ENCODE data around the gene GNG14. TPM values are rescaled to one million over a fixed set of nuclear protein-coding genes. Genes with fewer than 3 reads are reported as not detected.
A peak's percentile ranks its signal among the peaks of the same experiment; 100 is the strongest.

Gene GNG14
- total and polyA plus RNA-seq, 2 of the 13 experiments (the other 11 are each of a cell fraction or from before 2014, with no cell fraction given), result not detected

- H3K4me3 ChIP-seq (replicated peaks in 1 of 3; ENCODE audit: insufficient read depth in 1 of 3, low read depth in 2 of 3, low read length in 3 of 3), result no peak overlapping the region
- no peaks in the 10 kb centered on the region for H3K4me1 ChIP-seq (ENCODE audit: insufficient read depth, low read length)
- no peak overlapping the region for H3K9ac ChIP-seq (ENCODE audit: insufficient read depth, low read depth, low read length)
- H3K27me3 ChIP-seq (ENCODE audit: control insufficient read depth in 1 of 2, insufficient read depth in 2 of 2, low read length in 2 of 2), result no peaks in the 10 kb centered on the region
- 97% methylated on average over 8 of the region's 8 CpGs for WGBS (ENCODE audit: low lambda C conversion rate)
- TF ChIP-seq DPF2 (CRISPR knock-in tag; IDR thresholded peaks at IDR 0.05; ENCODE audit: borderline replicate concordance, low read depth) (no peak), ZSCAN22 (CRISPR knock-in tag; IDR thresholded peaks at IDR 0.05) (no peak)
- ATAC-seq (no peak), FAIRE-seq (no peak), DNase-seq (ENCODE audit: low spot score) (no peak)
- no peaks in the 10 kb centered on the region for H4K20me1 ChIP-seq (ENCODE audit: insufficient read depth, low read length)
- no peak overlapping the region for H3K27ac ChIP-seq (ENCODE audit: extremely low read length, insufficient read depth, low read length)
- no peak overlapping the region for H2AFZ ChIP-seq (ENCODE audit: low read length)
- intact Hi-C loops (cut with micrococcal nuclease; ENCODE audit: unreplicated experiment), result no loop called here
- no peak overlapping the region for H3K4me2 ChIP-seq (ENCODE audit: low read depth, low read length)
- ChIA-PET POLR2A (no interaction called here), CTCF (ENCODE audit: low intra/inter-chr PET ratio, low total read pairs) (no interaction called here)
- H3K9me3 ChIP-seq (ENCODE audit: low read length), result no peaks in the 10 kb centered on the region
- peaks cover 31 to 69% of the 10 kb centered on the region in 2 experiments for H3K36me3 ChIP-seq (replicated peaks in 1 of 2; ENCODE audit: control insufficient read depth in 1 of 2, insufficient read depth in 2 of 2, low read length in 2 of 2)
- in situ Hi-C loops (cut with HindIII; ENCODE audit: extremely low pct_ligation_motif_present, low pct_unique_long_range_greater_than_20kb), result no loop called here
- H3K79me2 ChIP-seq (ENCODE audit: insufficient read depth, low read length), result no peaks in the 10 kb centered on the region
- no TSS peak for BruUV-seq (replicated peaks)
Observed at GRCh38 chr19:12708641-12709040, 20.8 kb downstream of the GNG14 start.

- Histone ChIP-seq H2AFZ (ENCODE audit: low read length) (no peak overlapping the region), H3K27me3 (ENCODE audit: control insufficient read depth in 1 of 2, insufficient read depth in 2 of 2, low read length in 2 of 2) (no peaks in the 10 kb centered on the region), H3K4me2 (ENCODE audit: low read depth, low read length) (no peak overlapping the region), H3K9ac (ENCODE audit: insufficient read depth, low read depth, low read length) (no peak overlapping the region), H3K9me3 (ENCODE audit: low read length) (no peaks in the 10 kb centered on the region), H3K79me2 (ENCODE audit: insufficient read depth, low read length) (no peaks in the 10 kb centered on the region), H3K27ac (ENCODE audit: extremely low read length, insufficient read depth, low read length) (no peak overlapping the region), H3K4me1 (ENCODE audit: insufficient read depth, low read length) (no peaks in the 10 kb centered on the region), H3K4me3 (replicated peaks in 1 of 3; ENCODE audit: insufficient read depth in 1 of 3, low read depth in 2 of 3, low read length in 3 of 3) (no peak overlapping the region), H4K20me1 (ENCODE audit: insufficient read depth, low read length) (no peaks in the 10 kb centered on the region), H3K36me3 (replicated peaks in 1 of 2; ENCODE audit: control insufficient read depth in 1 of 2, insufficient read depth in 2 of 2, low read length in 2 of 2) (peaks cover 39 to 69% of the 10 kb centered on the region in 2 experiments)
- FAIRE-seq (no peak), DNase-seq (ENCODE audit: low spot score) (no peak), ATAC-seq (no peak)
- BruUV-seq (replicated peaks), result no TSS peak
- intact Hi-C loops (cut with micrococcal nuclease; ENCODE audit: unreplicated experiment) (no loop called here), in situ Hi-C loops (cut with HindIII; ENCODE audit: extremely low pct_ligation_motif_present, low pct_unique_long_range_greater_than_20kb) (loop anchor here (5.0 kb wide), 1 partner anchor 46 kb away; no protein-coding TSS in a partner anchor)
- CTCF ChIA-PET (ENCODE audit: low intra/inter-chr PET ratio, low total read pairs), result no interaction called here
- POLR2A ChIA-PET, result no interaction called here
- TF ChIP-seq RARG (CRISPR knock-in tag; IDR thresholded peaks at IDR 0.05; ENCODE audit: low read depth), result no peak
- peak; percentile 35 for TF ChIP-seq AGO2 (optimal IDR thresholded peaks at IDR 0.05; ENCODE audit: low read depth, low read length)
- TF ChIP-seq MED8 (CRISPR knock-in tag; IDR thresholded peaks at IDR 0.05; ENCODE audit: insufficient replicate concordance), result no peak
- peak; percentile 28; the same call in 1 of the 2 replicates for TF ChIP-seq RBFOX2 (IDR thresholded peaks at IDR 0.05; ENCODE audit: low read depth, low read length)
- TF ChIP-seq FOXJ3 (CRISPR knock-in tag; IDR thresholded peaks at IDR 0.05; ENCODE audit: borderline replicate concordance), result no peak
- no peak for TF ChIP-seq ZNF292 (CRISPR knock-in tag; IDR thresholded peaks at IDR 0.05; ENCODE audit: borderline replicate concordance, low read depth)
- 97% methylated on average over 17 of the region's 17 CpGs for WGBS (ENCODE audit: low lambda C conversion rate)
Observed at GRCh38 chr19:12711187-12711586, 23.4 kb downstream of the GNG14 start.
